HG03571 (cell line): ENCODE data around the gene M6PR.

Source experiments
- ATAC-seq: cut with Tn5 transposase; IDR thresholded peaks from one replicate; pipeline ENCODE4 v1.9.1; 2021; ENCODE audit not compliant: unreplicated experiment

Gene M6PR

DNA sequence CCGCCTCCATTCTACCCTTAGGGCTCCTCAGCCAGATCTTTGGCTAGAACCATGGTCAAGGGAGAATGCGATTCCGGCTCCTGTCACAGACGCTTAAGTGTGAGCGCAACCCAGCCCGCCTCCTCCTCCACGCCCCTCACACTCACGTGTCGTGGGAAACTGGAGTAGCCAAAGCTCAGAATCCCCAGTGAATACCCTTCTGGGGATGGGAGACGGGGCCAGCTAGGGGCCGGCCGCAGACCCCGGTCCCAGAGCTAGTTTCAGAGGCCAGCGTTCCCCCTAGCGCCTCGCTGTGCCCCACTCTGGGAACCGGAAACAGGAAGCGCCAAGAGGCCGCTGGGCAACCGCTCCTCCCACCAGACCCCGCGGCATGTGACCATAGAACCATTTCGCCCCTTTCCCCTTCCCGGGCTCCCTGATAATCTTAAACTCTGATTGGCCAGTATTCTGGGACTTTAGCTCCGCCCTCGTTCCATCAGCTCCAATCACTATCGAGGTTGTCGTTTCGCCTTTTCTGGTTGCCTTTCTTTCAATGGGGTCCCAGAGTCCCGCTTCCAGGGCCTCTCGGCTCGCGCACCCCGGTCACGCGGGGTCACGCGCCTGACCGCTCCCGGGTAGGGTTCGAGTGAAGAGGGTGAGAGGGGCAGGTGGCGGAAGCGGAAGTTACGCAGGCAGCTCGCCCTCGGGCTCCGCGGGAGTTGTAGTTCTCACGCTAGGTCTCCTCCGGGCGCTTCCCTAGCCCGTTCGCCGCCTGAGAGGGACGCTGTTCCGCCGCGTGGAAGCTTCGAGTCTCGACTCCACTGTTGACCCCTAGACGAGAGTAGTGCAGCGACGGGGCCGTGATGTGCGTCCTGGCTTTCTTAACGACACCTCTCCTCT lies at the start of gene M6PR:
TSS of gene M6PR (minus strand) at position 304 of the 879 bp plus-strand sequence. CDS start 3,241 bp downstream, outside the sequence.
- peak; percentile 81 for ATAC-seq

DNA sequence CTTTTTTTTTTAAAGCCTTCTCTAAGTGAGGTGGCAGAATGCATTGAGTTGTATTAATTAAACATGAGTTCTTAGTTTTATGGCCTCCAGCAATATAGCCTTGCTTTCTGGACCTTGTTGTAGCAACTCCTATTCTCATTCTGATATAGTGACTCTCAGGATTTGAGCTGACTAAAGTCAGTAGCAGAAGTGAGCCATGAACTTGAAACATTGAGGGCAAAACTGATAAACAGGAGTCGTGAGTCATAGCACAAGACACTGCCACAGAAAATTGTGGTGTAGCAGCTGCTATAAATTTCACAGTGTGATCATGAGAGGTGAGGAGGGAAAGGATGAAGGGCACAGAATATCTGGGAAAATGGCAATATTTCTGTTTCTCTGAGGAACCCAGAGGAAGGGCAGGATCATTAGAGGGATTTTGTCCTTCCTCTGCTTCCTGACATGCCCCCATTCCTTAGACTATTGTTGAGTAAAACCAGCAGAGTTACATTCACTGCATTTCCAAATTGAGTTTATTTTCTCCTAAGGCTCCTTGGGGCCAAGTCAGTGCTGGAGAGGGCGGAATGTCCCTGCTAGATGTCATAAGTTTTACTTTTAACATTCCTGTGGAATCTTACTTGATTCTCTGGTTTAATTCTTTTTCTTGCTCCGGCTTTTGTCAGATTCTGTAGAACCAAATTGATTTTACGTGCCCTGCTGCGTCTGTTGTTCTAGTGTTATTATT lies 47.4 kb upstream of the M6PR start:
- peak; percentile 96 for ATAC-seq

DNA sequence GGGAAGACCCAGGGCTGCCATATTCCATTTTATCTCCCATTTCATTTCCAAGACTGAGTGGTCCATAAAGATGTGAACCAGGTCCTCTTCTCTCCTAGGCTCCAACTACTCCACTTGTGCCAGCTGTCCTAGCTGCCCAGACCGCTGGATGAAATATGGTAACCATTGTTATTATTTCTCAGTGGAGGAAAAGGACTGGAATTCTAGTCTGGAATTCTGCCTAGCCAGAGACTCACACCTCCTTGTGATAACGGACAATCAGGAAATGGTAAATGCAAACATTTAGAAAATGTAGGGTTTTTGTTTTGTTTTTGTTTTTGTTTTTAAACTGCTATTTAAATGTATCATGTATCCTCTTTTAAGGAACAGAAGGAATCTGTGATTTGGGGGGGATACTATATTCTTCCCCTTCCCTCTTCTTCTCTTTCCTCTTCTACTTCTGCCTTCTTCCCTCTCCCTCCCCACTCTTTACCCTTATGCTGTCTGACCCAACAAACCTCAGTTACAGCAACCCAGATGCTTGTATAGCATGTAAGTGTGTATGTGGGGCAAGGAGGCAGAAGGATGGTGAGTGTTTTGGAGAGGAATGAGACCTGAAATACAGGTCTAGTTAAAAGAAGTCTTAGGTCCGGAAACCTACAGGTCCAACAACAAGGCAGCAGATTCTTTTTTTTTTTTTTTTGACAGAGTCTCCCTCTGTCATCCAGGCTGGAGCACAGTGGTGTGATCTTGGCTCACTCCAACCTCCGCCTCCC lies 45.8 kb upstream of the M6PR start:
- no peak for ATAC-seq

DNA sequence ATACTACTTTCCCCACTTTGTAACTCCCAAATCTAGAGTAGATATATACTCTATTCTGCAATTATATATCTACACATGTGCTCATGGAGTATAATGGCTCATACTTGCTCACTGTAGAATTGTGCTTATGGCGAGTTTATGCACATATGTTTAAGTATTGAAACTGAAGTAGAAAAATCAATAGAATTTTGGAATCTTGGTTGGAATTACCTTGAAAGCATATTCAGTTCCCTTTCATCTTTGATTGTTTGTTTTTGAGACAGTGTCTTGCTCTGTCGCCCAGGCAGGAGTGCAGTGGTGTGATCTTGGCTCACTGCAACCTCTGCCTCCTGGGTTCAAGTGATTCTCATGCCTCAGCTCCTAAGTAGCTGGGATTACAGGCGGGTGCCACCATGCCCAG lies 44.4 kb upstream of the M6PR start:
- ATAC-seq: no peak

DNA sequence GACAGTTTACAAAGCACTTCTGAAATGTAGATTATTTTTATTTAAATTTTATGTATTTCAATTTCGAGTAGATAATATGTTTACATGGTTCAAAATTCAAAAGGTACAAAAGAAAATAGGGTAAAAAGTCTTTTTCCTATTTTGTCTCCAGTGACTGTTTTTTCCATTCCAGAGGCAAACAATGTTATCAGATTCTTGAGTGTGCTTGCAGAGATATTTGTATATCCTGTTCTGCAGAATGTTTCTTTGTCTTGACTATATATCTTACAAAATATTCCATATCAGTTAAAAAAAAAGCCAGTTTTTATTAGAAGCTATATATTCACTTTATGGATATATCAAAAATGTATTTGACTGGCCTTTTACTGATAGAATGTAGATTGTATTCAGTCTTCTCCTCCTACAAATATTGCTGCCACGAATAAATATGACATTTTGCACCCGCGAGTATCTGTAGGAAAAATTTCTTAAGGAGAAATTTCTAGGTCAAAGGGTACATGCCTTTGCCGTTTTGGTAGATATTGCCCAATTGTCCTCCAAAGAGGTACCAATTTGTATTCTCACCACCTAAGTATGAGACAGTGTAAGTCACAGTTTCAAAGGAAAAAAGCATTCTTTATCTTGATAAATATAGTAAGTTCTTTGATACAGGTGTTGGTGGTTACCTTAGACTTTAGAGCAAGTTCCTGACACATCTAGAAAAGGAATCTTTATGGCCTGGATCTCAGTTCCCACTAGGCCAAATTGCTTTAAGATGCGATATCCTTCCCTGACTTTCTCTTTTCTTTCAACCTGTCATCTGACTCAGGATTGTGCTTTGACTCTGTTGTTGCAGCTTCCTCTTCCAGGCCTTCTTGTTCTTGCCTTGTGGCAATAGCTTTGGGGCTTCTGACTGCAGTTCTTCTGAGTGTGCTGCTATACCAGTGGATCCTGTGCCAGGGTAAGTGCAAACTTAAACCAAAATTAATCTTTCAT lies 42.2 kb upstream of the M6PR start:
- ATAC-seq: no peak

DNA sequence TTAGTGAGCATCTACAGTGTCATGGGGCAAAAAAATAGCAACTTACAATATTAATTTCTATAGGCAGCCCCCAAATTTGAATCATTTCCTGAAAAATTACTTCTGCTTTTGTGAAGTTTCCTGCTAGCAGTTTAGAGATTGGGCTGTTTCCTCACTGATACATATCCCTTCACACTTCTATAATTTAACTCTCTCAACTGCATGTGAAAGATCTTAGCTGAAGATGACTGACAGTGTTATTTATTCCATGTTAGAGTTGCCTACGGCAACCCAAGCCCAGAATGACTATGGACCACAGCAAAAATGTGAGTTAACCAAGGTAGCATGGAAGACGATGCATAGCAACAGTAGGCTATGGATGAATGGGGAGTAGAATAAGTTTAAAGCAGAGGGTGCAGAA lies 40.0 kb upstream of the M6PR start, which contains the start of gene KLRG1:
TSS of gene KLRG1 (plus strand) at position 134 of the 400 bp plus-strand sequence. CDS start at position 224, 90 bp downstream.
- ATAC-seq: no peak

DNA sequence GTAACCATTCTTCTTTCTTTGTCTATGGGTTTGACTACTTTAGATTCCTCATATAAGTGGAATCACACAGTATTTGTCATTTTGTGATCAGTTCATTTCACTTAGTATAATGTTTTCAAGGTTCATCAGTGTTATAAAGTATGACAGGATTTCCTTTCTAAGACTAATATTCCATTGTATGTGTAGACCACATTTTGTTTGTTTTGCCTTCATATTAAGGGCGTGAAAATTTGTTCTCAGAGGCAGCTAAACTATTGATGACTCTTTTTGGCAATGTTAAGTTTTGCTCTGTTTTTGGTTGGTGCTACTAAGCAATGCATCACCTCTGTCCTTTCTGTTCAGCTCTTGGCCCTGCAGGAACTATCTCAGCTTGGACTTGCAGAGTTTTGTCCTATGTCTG lies 38.2 kb upstream of the M6PR start:
- no peak for ATAC-seq

DNA sequence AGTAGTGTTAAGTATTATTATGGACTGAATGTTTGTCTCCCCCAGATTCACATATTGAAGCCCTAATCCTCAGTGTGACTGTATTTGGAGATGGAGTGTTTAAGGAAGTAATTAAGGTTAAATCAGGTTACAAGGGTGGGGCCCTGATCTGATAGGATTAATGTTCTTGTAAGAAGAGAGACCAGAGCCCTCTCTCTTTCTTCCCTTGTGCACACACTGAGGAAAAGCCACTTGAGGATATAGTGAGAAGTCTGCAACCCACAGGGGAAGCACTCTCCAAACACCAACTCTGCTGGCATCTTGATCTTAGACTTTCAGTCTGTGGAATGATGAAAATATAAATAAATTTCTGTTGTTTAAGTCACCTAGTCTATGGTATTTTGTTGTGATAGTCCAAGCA lies 37.7 kb upstream of the M6PR start:
- no peak for ATAC-seq

DNA sequence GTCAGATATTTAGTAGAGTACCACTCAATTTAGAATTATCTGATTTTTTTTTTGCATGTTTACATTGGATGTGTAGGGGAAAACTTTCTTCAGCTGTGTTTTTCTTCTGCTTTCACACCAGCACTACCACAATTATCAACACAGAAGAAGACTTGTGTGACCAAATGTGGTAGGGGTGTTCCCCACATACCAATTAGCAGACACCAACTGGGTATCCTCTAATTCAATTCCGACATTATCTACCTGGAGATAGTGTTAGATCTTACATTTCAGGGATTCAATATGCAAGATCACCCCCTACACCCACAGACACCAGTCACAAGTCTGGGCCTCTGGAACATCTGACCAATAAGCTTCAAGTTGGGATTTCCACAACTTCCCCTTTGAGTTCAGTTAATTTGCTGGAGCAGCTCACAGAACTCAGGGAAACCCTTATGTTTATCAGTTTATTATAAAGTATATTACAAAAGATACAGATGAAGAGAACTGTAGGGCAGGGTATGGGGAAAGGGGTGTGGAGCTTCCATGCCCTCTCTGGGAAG lies 35.8 kb upstream of the M6PR start:
- ATAC-seq: no peak

DNA sequence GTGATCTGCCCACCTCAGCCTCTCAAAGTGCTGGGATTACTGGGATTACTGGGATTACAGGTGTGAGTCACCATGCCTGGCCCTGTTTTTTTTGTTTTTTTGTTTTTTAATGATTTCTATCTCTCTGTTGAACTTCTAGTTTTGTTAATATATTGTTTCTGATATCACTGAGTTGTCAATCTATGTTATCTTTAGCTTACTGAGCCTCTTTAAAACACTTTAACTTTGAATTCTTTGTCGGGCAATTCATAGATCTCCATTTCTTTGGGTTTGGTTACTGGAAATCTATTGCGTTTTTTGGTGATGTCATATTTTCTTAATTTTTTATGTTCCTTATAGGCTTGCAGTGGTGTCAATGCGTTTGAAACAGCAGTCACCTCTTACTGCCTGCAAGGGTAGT lies 30.7 kb upstream of the M6PR start:
- ATAC-seq: no peak

DNA sequence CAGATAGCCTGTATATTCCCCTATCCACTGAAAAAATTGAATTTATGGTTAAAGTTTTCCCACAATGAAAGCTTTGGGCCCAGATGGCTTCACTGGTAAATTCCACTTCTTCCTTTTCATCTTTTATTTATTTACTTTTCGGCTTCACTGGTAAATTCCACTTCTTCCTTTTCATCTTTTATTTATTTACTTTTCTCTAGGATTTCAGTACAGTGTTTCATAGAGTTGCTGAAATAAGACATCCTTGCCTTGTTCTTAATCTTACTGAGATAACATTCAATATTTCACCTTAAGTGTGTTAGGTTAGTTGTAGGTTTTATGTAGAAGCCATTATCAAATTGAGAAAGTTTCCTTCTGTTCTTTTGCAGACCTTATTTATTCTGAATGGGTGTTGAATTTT lies 21.0 kb upstream of the M6PR start:
- ATAC-seq: no peak

DNA sequence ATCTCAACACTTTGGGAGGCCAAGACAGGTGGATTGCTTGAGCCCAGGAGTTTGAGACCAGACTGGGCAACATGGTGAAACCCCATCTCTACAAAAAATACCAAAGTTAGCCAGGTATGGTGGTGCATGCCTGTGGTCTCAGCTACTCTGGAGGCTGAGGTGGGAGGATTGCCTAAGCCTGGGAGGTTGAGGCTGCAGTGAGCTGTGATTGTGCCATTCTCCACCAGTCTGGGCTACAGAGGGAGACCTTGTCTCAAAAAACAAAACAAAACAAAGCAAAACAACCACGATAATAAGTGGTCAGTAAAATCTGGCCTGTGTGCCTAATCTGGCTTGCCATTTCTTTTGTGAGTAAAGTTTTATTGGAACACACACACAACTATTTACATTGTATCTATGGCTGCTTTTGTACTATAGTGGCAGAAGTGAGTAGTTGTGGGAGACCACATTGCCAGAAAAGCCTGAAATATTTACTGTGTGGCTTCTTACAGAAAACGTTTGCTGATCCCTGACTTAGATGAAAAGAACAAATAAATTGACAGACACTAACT lies 20.5 kb upstream of the M6PR start:
- no peak for ATAC-seq

DNA sequence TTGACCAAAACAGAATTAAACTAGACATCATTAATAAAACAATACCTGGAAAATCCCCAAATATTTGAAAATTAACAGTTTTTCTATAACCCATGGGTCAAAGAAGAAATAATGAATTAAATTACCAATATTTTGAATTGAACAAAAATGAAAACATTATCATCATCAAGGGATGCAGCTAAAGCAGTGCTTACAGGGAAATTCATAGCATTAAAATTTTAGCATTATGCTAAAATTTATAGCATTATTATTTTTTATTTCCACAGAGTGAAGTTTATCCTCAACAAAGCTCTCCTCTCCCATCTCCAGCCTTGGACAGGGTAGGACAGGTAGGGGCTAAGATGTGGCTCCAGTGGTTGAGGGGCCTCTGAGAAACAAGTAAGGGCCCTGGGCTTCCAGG lies 19.3 kb upstream of the M6PR start:
- no peak for ATAC-seq

DNA sequence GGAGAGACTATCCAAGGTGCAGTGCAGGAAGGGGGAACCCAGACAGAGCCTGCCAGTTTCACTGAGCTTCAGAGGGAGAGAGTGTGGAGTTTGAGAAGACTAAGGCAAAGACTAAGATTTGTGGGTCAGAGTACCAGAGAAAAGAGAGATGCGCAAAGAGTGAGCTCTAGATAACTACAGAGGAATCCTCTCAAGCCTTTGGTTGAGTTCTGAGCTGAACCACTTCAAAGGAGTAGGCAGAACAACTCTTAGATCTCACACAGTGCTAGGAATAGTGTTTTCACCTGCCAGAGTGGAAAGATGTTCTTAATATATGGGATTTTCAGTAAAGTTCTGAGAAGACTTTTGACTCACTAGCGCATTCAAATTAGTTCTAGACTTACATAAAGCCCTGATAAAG lies 10.7 kb upstream of the M6PR start:
- no peak for ATAC-seq

DNA sequence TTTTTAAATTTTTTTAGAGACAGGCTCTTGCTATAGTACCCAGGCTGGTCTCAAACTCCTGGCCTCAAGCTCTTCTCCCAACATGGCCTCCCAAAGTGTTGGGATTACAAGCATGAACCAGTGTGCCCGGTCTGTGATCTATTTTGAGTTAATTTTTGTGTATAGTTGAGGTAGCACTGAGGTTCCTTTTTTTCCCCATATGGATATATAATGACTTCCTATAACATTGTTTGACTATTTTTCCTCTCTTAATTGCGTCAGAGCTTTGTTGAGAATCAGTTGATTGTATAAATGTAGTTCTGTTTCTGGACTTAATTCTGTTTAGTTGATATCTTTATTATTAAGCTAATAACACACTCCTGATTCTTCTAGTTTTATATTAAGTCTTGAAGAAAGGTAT lies 8.6 kb upstream of the M6PR start:
- ATAC-seq: no peak

DNA sequence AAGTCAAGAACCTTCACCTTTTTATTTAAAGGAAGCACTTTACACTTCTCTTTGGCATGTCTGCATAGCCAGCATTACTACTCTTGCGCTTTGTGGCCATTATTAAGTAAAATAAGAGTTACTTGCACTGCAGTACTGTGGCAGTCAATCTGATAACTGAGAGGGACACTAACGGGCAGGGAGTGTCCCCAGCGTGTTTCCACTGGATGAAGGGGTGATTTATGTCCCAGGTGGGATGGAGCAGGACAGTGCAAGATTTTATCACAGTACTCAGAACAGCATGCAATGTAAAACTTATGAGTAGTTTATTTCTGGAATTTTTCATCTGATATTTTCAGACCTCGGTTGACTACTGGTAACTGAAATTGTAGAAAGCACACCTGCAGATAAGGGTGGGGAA lies 8.1 kb upstream of the M6PR start:
- ATAC-seq: no peak

DNA sequence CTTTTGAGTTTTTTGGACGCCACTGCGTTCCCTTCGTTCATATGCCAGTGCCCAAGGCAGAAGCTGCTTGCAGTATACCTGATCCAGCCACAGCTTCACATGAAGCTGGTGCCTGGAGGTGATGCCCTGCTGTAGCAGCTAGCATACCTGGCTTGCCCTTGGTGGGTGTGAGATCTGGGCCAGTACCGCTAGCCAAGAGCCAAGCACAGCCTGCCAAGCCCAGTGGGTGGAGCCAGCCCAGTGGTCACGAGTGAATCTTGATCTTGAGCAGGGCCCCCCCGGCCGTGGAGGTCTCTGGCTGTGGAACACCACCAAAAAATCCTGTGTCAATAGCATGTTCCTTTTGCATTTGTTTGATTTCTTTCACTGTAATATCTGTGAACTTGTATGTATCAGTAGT lies 7.3 kb upstream of the M6PR start:
- ATAC-seq: no peak

DNA sequence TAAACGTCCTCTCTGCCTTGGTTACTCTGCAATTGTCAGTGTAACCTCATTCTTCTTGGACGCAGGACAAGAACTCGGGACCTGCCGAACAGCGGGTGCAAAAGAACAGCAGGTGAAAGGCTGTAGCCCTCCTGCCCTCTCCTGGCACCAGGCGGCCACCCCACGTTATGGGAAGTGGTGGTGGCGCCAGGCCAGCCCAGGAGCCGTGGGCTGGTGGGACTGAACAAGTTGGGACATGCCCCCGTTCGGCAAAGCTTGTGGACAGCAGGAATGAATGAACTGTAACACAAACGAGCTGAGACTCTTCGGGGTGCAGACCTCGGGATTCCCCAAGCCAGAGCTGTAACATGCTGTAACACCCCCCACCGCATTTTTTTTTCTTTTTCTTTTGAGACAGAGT lies 6.6 kb upstream of the M6PR start:
- no peak for ATAC-seq

DNA sequence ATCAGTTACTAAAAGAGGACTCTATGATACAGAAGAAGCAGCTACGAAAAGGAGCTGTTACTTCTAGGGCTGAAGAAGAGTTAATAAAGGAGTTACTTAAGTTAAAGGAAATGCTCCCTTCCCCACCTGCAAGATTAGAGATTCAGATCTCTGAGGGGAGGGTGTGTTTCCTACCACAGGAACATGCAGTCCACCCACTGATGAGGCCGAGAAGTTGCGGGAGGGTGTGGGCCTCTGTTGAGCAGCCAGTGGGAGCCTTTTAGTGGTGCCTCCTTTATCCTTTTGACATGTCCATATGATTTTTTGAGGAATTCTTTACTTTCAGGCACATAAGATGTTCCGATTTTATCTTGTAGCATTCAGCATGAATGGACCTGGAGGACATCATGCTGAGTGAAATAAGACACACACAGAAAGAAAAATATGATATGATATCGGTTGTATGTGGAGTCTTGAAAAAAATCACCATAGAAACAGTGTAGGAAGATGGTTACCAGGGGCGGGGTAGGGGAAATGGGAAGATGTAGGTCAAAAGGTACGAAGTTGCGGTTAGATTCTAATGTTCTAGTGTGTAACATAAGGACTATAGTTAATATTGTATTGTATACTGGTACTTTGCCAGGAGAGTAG lies 4.4 kb upstream of the M6PR start:
- ATAC-seq: no peak
